SIG-M5 treated with dmso at 0.1 percent for 504 hours (cell line): Measurements from ENCODE around the gene SEMA3C.

Experiments
- DNase-seq: peaks from one replicate; lab custom pipeline; 2025; ENCODE audit not compliant: unreplicated experiment; lab: John Stamatoyannopoulos, UW

SEMA3C gene

GRCh38 chr7:80827239-80827633 lies 91.6 kb downstream of the SEMA3C start:
- no peak for DNase-seq

- no peak for DNase-seq
Measured at GRCh38 chr7:80826520-80827238, 92.2 kb downstream of the SEMA3C start.

GRCh38 chr7:80825499-80825898 lies 93.4 kb downstream of the SEMA3C start:
- DNase-seq: no peak

GRCh38 chr7:80824253-80824652 lies 94.6 kb downstream of the SEMA3C start:
- no peak for DNase-seq

- no peak for DNase-seq
Measured at GRCh38 chr7:80823057-80823456, 95.8 kb downstream of the SEMA3C start.

GRCh38 chr7:80821771-80822319 lies 97.0 kb downstream of the SEMA3C start:
- DNase-seq: no peak

- no peak for DNase-seq
Measured at GRCh38 chr7:80819503-80819902, 99.3 kb downstream of the SEMA3C start.

- no peak for DNase-seq
Measured at GRCh38 chr7:80818181-80818580, 100.7 kb downstream of the SEMA3C start.

GRCh38 chr7:80816806-80817205 lies 102.0 kb downstream of the SEMA3C start:
- DNase-seq: no peak

GRCh38 chr7:80815733-80816132 lies 103.1 kb downstream of the SEMA3C start:
- DNase-seq: no peak

GRCh38 chr7:80809545-80809944 lies 109.3 kb downstream of the SEMA3C start:
- DNase-seq: no peak

GRCh38 chr7:80807166-80807900 lies 111.5 kb downstream of the SEMA3C start:
- no peak for DNase-seq

GRCh38 chr7:80806663-80807062 lies 112.2 kb downstream of the SEMA3C start:
- no peak for DNase-seq

- no peak for DNase-seq
Measured at GRCh38 chr7:80804589-80804988, 114.3 kb downstream of the SEMA3C start.

- DNase-seq: no peak
Measured at GRCh38 chr7:80802527-80802926, 116.3 kb downstream of the SEMA3C start.

- DNase-seq: no peak
Measured at GRCh38 chr7:80794631-80795573, 123.9 kb downstream of the SEMA3C start.

- DNase-seq: no peak
Measured at GRCh38 chr7:80791509-80791929, 127.3 kb downstream of the SEMA3C start.

- no peak for DNase-seq
Measured at GRCh38 chr7:80790877-80791276, 128.0 kb downstream of the SEMA3C start.

- DNase-seq: no peak
Measured at GRCh38 chr7:80787721-80788120, 131.1 kb downstream of the SEMA3C start.

- DNase-seq: no peak
Measured at GRCh38 chr7:80785961-80786536, 132.8 kb downstream of the SEMA3C start.

- no peak for DNase-seq
Measured at GRCh38 chr7:80785276-80785675, 133.6 kb downstream of the SEMA3C start.
